SK-N-SH treated with all-trans-retinoic acid at 6 μM for 48 hours (cell line): ENCODE data around the gene ACSL6.

Experiments used
- ARNTL ChIP-seq: fragments of 450-650 bp; formaldehyde crosslinking; IDR thresholded peaks from 2 replicates; pipeline ENCODE4 v1.5.0; 2020; ENCODE audit warnings: low read depth, mild to moderate bottlenecking, moderate library complexity, borderline replicate concordance
- OSR1 ChIP-seq: fragments of 250-450 bp; sonication (Bioruptor Pico); IDR thresholded peaks from 2 replicates; pipeline ENCODE4 v1.8.0; 2022; ENCODE audit warnings: moderate library complexity, mild to moderate bottlenecking, inconsistent platforms
- RARB ChIP-seq: fragments of 250-450 bp; sonication (Bioruptor Pico); IDR thresholded peaks from 2 replicates; pipeline ENCODE4 v1.8.0; 2021; ENCODE audit warnings: mild to moderate bottlenecking, moderate library complexity
- TOX ChIP-seq: fragments of 250-450 bp; sonication (Bioruptor Pico); IDR thresholded peaks from 2 replicates; pipeline ENCODE4 v1.8.0; 2021; ENCODE audit warnings: mild to moderate bottlenecking, moderate library complexity, borderline replicate concordance
- ZNF8 ChIP-seq: fragments of 450-650 bp; formaldehyde crosslinking; IDR thresholded peaks from 2 replicates; pipeline ENCODE4 v1.5.0; 2020; ENCODE audit warnings: mild to moderate bottlenecking, moderate library complexity

GRCh38 chr5:132025403-132025971 is 14.0 kb upstream of the ACSL6 start:
- TF ChIP-seq OSR1 (no peak), TOX (CRISPR knock-in tag) (no peak), RARB (CRISPR knock-in tag) (no peak), ARNTL (CRISPR knock-in tag) (no peak), ZNF8 (CRISPR knock-in tag) (no peak)
